HCT116 (cell line): ENCODE measurements around the gene ANKEF1. TPM values are rescaled to one million over a fixed set of nuclear protein-coding genes. Genes with fewer than 3 reads are reported as not detected.
"Not testable (repeated sequence)": the region's sequence is repeated elsewhere in the genome, so short reads cannot be mapped to it uniquely, and the experiment has no call there.

Source experiments
- ATAC-seq: fragments of 200-7000 bp; cut with Tn5 transposase; 2 replicates; pipeline ENCODE4 v1.9.1; 2020; ENCODE audit warnings: mild to moderate bottlenecking, moderate library complexity
- BruUV-seq: library from RNA; stranded (reverse); fragments of 400-500 nt; replicated peaks from 2 replicates; lab custom pipeline; 2021; lab: Mats Ljungman, UMichigan
- CTCF ChIA-PET: fragments of 300-600 bp; sonication (Branson Sonifier 250); formaldehyde crosslinking; loops from one replicate; lab custom pipeline; 2021; ENCODE audit warnings: antibody characterized with exemption; lab: Charles Lee
- POLR2A ChIA-PET: fragments of 300-600, 350-600 bp; sonication (Branson Sonifier 250); formaldehyde crosslinking; loops from one replicate; lab custom pipeline; 2021; ENCODE audit warnings: antibody characterized with exemption; lab: Charles Lee
- RAD21 ChIA-PET, 2 experiments: fragments of 300-600 bp; sonication (Branson Sonifier 250); formaldehyde crosslinking; loops; one replicate each; lab custom pipeline; 2023; ENCODE audit warnings: low total read pairs in 2 of 2; ENCODE audit not compliant: uncharacterized antibody in 2 of 2, unreplicated experiment in 2 of 2, low non-redundant PET in 1 of 2; lab: Charles Lee
- DNase-seq: peaks from one replicate; pipeline ENCODE4 v3.0.0-alpha.2; 2010; ENCODE audit warnings: low read depth, low spot score
- H2AFZ ChIP-seq: fragments of 200-600 bp; shearing (Covaris generic), sonication (generic); 2 replicates; pipeline ENCODE4 v1.6.1; 2017; ENCODE audit warnings: low read depth, mixed run types, mixed read lengths, antibody characterized with exemption, low read length; ENCODE audit not compliant: poor library complexity, severe bottlenecking
- H3K27ac ChIP-seq: 2 replicates; pipeline ENCODE4 v1.5.1; 2012; ENCODE audit warnings: low read depth, low read length
- H3K27me3 ChIP-seq: fragments of 200-600 bp; sonication (generic); 2 replicates; pipeline ENCODE4 v1.6.1; 2016; ENCODE audit warnings: mixed run types, low read length, mixed read lengths; ENCODE audit not compliant: insufficient read depth
- H3K36me3 ChIP-seq, 2 experiments: fragments of 200-500 bp in 1 of 2; fragments of 200-600 bp in 1 of 2; sonication (Bioruptor generic) in 1 of 2; sonication (generic) in 1 of 2; 2 replicates each; pipeline versions ENCODE4 v1.5.1 to v1.6.1; 2014 to 2016; ENCODE audit warnings: low read length in 2 of 2, inconsistent platforms in 1 of 2, mixed read lengths in 1 of 2, mixed run types in 1 of 2; ENCODE audit not compliant: insufficient read depth in 2 of 2, control insufficient read depth in 1 of 2
- H3K4me1 ChIP-seq, 2 experiments: fragments of 200-600 bp in 1 of 2; sonication (generic) in 1 of 2; 2 replicates each; pipeline versions ENCODE4 v1.5.1 to v1.6.1; 2012 to 2017; ENCODE audit warnings: low read length in 2 of 2, inconsistent platforms in 1 of 2, mild to moderate bottlenecking in 1 of 2, mixed read lengths in 1 of 2, mixed run types in 1 of 2, moderate library complexity in 1 of 2; ENCODE audit not compliant: insufficient read depth in 2 of 2, control insufficient read depth in 1 of 2
- H3K4me2 ChIP-seq: fragments of 200-600 bp; sonication (generic); 2 replicates; pipeline ENCODE4 v1.6.1; 2017; ENCODE audit warnings: mixed run types, low read length, mixed read lengths
- H3K4me3 ChIP-seq, 2 experiments: fragments of 200-600 bp in 1 of 2; sonication (generic) in 1 of 2; replicated peaks in 1 of 2; 2 replicates each; pipeline ENCODE4 v1.5.1; 2011 to 2016; ENCODE audit warnings: low read length in 2 of 2, control low read depth in 1 of 2, low read depth in 1 of 2, mild to moderate bottlenecking in 1 of 2, mixed read lengths in 1 of 2, mixed run types in 1 of 2
- H3K79me2 ChIP-seq: fragments of 200-600 bp; sonication (generic); 2 replicates; pipeline ENCODE4 v1.6.1; 2017; ENCODE audit warnings: mild to moderate bottlenecking, mixed run types, low read length, moderate library complexity, mixed read lengths; ENCODE audit not compliant: insufficient read depth
- H3K9ac ChIP-seq: fragments of 200-600 bp; sonication (generic); 2 replicates; pipeline ENCODE4 v1.6.1; 2016; ENCODE audit warnings: low read length, mixed read lengths
- H3K9me2 ChIP-seq: fragments of 200-600 bp; sonication (generic), shearing (Covaris generic); 2 replicates; pipeline ENCODE4 v1.6.1; 2017; ENCODE audit warnings: mixed run types, mild to moderate bottlenecking, moderate library complexity; ENCODE audit not compliant: insufficient read depth
- H3K9me3 ChIP-seq, 2 experiments: fragments of 200-500 bp in 1 of 2; fragments of 200-600 bp in 1 of 2; sonication (Bioruptor generic) in 1 of 2; sonication (generic) in 1 of 2; 2 replicates each; pipeline ENCODE4 v1.6.1; 2014 to 2017; ENCODE audit warnings: low read length in 2 of 2, mixed read lengths in 2 of 2, inconsistent platforms in 1 of 2, low read depth in 1 of 2, mild to moderate bottlenecking in 1 of 2, mixed run types in 1 of 2, moderate library complexity in 1 of 2; ENCODE audit not compliant: control insufficient read depth in 1 of 2, insufficient read depth in 1 of 2
- H4K20me1 ChIP-seq: fragments of 200-600 bp; sonication (generic), shearing (Covaris generic); 2 replicates; pipeline ENCODE4 v1.6.1; 2017; ENCODE audit warnings: mixed run types, mild to moderate bottlenecking, moderate library complexity; ENCODE audit not compliant: insufficient read depth
- CEBPB ChIP-seq: IDR thresholded peaks from 2 replicates; pipeline ENCODE4 v1.6.1; 2012; ENCODE audit warnings: low read depth
- EZH2phosphoT487 ChIP-seq: fragments of 200-600 bp; IDR thresholded peaks from 2 replicates; pipeline ENCODE4 v1.6.1; 2018; ENCODE audit warnings: antibody characterized with exemption, borderline replicate concordance
- intact Hi-C: fragments of 100-400 bp; cut with micrococcal nuclease; formaldehyde crosslinking; loops from 2 replicates; pipeline ENCODE4 v1.10.0; 2022
- total RNA-seq: library from RNA; stranded (reverse); gene quantifications from one replicate; pipeline ENCODE4 v1.2.1, GENCODE V29; 2021; ENCODE audit not compliant: unreplicated experiment
- TF ChIP-seq, protein P1 (sequence below), 3 experiments: fragments of 200-600 bp in 1 of 3; sonication (generic) in 1 of 3; IDR thresholded peaks in 2 of 3; conservative IDR thresholded peaks in 1 of 3; 2 replicates each; pipeline ENCODE4 v1.5.1; 2012 to 2017; ENCODE audit warnings: low read depth in 2 of 3, low read length in 2 of 3, antibody characterized with exemption in 1 of 3, borderline replicate concordance in 1 of 3, control low read depth in 1 of 3, mild to moderate bottlenecking in 1 of 3, mixed read lengths in 1 of 3, mixed run types in 1 of 3, moderate library complexity in 1 of 3; ENCODE audit not compliant: insufficient read depth in 1 of 3
- TF ChIP-seq, protein P2 (sequence below): IDR thresholded peaks from 2 replicates; pipeline ENCODE4 v1.6.1; 2012

Gene ANKEF1
- total RNA-seq, 1 experiment from 2014 or later: 15.8 TPM

DNA sequence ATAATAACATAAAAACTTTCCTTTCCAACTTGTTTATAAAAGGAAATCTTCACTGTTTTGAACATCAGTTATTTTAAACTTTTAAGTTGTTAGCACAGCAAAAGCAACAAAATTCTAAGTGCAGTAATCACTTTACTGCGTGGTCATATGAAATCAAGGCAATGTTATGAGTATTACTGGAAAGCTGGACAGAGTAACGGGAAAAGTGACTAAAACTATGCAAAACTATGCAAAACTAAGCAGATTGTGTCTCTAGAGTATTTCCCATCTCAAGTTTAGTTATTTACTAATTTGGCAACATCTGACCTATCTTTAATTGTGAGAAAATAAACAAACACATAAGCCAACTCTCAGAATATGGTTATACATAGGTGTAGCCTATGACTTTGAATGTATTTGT lies 10.9 kb upstream of the ANKEF1 start:
- Histone ChIP-seq H3K9me3 (no peaks in the 10 kb centered on the region; a peak in 1 of 4 replicates), H3K4me2 (no peak overlapping the region), H3K4me3 (no peak overlapping the region), H3K27me3 (no peaks in the 10 kb centered on the region), H3K9ac (no peak overlapping the region), H2AFZ (no peak overlapping the region), H3K79me2 (no peaks in the 10 kb centered on the region), H4K20me1 (no peaks in the 10 kb centered on the region), H3K36me3 (no peaks in the 10 kb centered on the region), H3K27ac (no peak overlapping the region), H3K9me2 (no peaks in the 10 kb centered on the region), H3K4me1 (no peaks in the 10 kb centered on the region)
- CTCF ChIA-PET: no interaction called here
- no TSS peak for BruUV-seq
- ATAC-seq (no peak), DNase-seq (no peak)
- RAD21 ChIA-PET: no interaction called here
- POLR2A ChIA-PET: no interaction called here
- intact Hi-C loops: no loop called here
- TF ChIP-seq, protein P1, sequence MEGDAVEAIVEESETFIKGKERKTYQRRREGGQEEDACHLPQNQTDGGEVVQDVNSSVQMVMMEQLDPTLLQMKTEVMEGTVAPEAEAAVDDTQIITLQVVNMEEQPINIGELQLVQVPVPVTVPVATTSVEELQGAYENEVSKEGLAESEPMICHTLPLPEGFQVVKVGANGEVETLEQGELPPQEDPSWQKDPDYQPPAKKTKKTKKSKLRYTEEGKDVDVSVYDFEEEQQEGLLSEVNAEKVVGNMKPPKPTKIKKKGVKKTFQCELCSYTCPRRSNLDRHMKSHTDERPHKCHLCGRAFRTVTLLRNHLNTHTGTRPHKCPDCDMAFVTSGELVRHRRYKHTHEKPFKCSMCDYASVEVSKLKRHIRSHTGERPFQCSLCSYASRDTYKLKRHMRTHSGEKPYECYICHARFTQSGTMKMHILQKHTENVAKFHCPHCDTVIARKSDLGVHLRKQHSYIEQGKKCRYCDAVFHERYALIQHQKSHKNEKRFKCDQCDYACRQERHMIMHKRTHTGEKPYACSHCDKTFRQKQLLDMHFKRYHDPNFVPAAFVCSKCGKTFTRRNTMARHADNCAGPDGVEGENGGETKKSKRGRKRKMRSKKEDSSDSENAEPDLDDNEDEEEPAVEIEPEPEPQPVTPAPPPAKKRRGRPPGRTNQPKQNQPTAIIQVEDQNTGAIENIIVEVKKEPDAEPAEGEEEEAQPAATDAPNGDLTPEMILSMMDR (IDR thresholded peaks at IDR 0.05 in 2 of 3, conservative IDR thresholded peaks at IDR 0.05 in 1 of 3; ENCODE audit: borderline replicate concordance in 1 of 3, insufficient read depth in 1 of 3, low read depth in 2 of 3, low read length in 2 of 3): no peak
- TF ChIP-seq CEBPB (no peak), EZH2phosphoT487 (no peak)
- TF ChIP-seq, protein P2, sequence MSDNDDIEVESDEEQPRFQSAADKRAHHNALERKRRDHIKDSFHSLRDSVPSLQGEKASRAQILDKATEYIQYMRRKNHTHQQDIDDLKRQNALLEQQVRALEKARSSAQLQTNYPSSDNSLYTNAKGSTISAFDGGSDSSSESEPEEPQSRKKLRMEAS: no peak

GRCh38 chr20:10031451-10032215 lies 3.2 kb upstream of the ANKEF1 start:
- BruUV-seq, H3K36me3 ChIP-seq, H3K9me2 ChIP-seq, ATAC-seq, H3K27ac ChIP-seq, H3K9me3 ChIP-seq, H2AFZ ChIP-seq, CTCF ChIA-PET, H3K4me3 ChIP-seq, DNase-seq, intact Hi-C loops, H3K4me2 ChIP-seq, RAD21 ChIA-PET, H3K27me3 ChIP-seq, H3K9ac ChIP-seq, POLR2A ChIA-PET, H4K20me1 ChIP-seq: not testable (repeated sequence)
- Histone ChIP-seq H3K79me2 (peaks cover 11% of the 10 kb centered on the region; the same call in 1 of the 2 replicates), H3K4me1 (peaks cover 5 to 17% of the 10 kb centered on the region in 2 experiments; a peak in 2 of 4 replicates)

- DNase-seq, H4K20me1 ChIP-seq, intact Hi-C loops, ATAC-seq, H3K4me2 ChIP-seq, BruUV-seq, POLR2A ChIA-PET, H3K4me3 ChIP-seq, H3K27me3 ChIP-seq, H3K9ac ChIP-seq, H3K9me3 ChIP-seq, CTCF ChIA-PET, RAD21 ChIA-PET, H3K9me2 ChIP-seq, H2AFZ ChIP-seq, H3K27ac ChIP-seq, H3K36me3 ChIP-seq: not testable (repeated sequence)
- peaks cover 5 to 17% of the 10 kb centered on the region in 2 experiments; a peak in 2 of 4 replicates for H3K4me1 ChIP-seq
- H3K79me2 ChIP-seq: peaks cover 11% of the 10 kb centered on the region; the same call in 1 of the 2 replicates
Measured at GRCh38 chr20:10032269-10032668, 2.5 kb upstream of the ANKEF1 start.
